OCI-LY1 (cell line): Measurements from ENCODE around the gene RNF151.

Source experiments
- H2AFZ ChIP-seq: fragments of 200-600 bp; sonication (generic), shearing (Covaris generic); 2 replicates; pipeline ENCODE4 v1.6.0; 2014; ENCODE audit warnings: antibody characterized with exemption, mild to moderate bottlenecking, low read length
- H3F3A ChIP-seq: fragments of 200-600 bp; sonication (generic), shearing (Covaris generic); 2 replicates; pipeline ENCODE4 v1.6.0; 2014; ENCODE audit warnings: mild to moderate bottlenecking, antibody characterized with exemption, low read length, moderate library complexity; ENCODE audit not compliant: insufficient read depth
- H3K27ac ChIP-seq: fragments of 200-600 bp; sonication (generic); 2 replicates; pipeline ENCODE4 v1.5.1; 2014; ENCODE audit warnings: low read length, mixed run types, mild to moderate bottlenecking, low read depth; ENCODE audit not compliant: poor library complexity, severe bottlenecking
- H3K27me3 ChIP-seq: fragments of 200-600 bp; sonication (generic); 2 replicates; pipeline ENCODE4 v1.6.0; 2014; ENCODE audit warnings: antibody characterized with exemption, mild to moderate bottlenecking, low read length, moderate library complexity; ENCODE audit not compliant: insufficient read depth
- H3K36me3 ChIP-seq: fragments of 200-600 bp; sonication (generic); 2 replicates; pipeline ENCODE4 v1.6.1; 2014; ENCODE audit warnings: mild to moderate bottlenecking, antibody characterized with exemption, low read length, moderate library complexity, mixed read lengths; ENCODE audit not compliant: insufficient read depth
- H3K4me1 ChIP-seq: fragments of 200-600 bp; sonication (generic); 2 replicates; pipeline ENCODE4 v1.5.1; 2014; ENCODE audit warnings: mild to moderate bottlenecking, low read length, moderate library complexity; ENCODE audit not compliant: insufficient read depth, severe bottlenecking
- H3K4me2 ChIP-seq: fragments of 200-600 bp; sonication (generic), shearing (Covaris generic); 2 replicates; pipeline ENCODE4 v1.6.1; 2014; ENCODE audit warnings: low read length
- H3K4me3 ChIP-seq: fragments of 200-600 bp; sonication (generic); 2 replicates; pipeline ENCODE4 v1.5.1; 2014; ENCODE audit warnings: low read length, low read depth, mild to moderate bottlenecking, mixed read lengths; ENCODE audit not compliant: poor library complexity, severe bottlenecking
- H3K79me2 ChIP-seq: fragments of 200-600 bp; shearing (Covaris generic); 2 replicates; pipeline ENCODE4 v1.6.1; 2016; ENCODE audit warnings: mixed run types, low read length, mixed read lengths; ENCODE audit not compliant: insufficient read depth
- H3K9ac ChIP-seq: fragments of 200-600 bp; sonication (generic), shearing (Covaris generic); 2 replicates; pipeline ENCODE4 v1.6.1; 2014; ENCODE audit warnings: mild to moderate bottlenecking, low read length, mixed read lengths
- H3K9me2 ChIP-seq: fragments of 200-600 bp; sonication (generic), shearing (Covaris generic); 2 replicates; pipeline ENCODE4 v1.6.1; 2014; ENCODE audit warnings: low read depth, mild to moderate bottlenecking, low read length, mixed read lengths
- H3K9me3 ChIP-seq: fragments of 200-600 bp; shearing (Covaris generic); 2 replicates; pipeline ENCODE4 v1.6.1; 2014; ENCODE audit warnings: low read length, mixed read lengths
- H4K20me1 ChIP-seq: fragments of 200-600 bp; sonication (generic), shearing (Covaris generic); 2 replicates; pipeline ENCODE4 v1.6.0; 2016; ENCODE audit warnings: mild to moderate bottlenecking, low read length; ENCODE audit not compliant: insufficient read depth
- EZH2 ChIP-seq: fragments of 200-600 bp; sonication (generic), shearing (Covaris generic); IDR thresholded peaks from 2 replicates; pipeline ENCODE4 v1.8.0; 2017; ENCODE audit warnings: borderline replicate concordance, mixed run types, mild to moderate bottlenecking, antibody characterized with exemption, low read length, moderate library complexity, mixed read lengths
- TF ChIP-seq, protein P1 (sequence below): fragments of 200-600 bp; sonication (generic), shearing (Covaris generic); IDR thresholded peaks from 2 replicates; pipeline ENCODE4 v1.5.1; 2017; ENCODE audit warnings: mild to moderate bottlenecking, antibody characterized with exemption, low read length, moderate library complexity, mixed read lengths

Gene RNF151

DNA sequence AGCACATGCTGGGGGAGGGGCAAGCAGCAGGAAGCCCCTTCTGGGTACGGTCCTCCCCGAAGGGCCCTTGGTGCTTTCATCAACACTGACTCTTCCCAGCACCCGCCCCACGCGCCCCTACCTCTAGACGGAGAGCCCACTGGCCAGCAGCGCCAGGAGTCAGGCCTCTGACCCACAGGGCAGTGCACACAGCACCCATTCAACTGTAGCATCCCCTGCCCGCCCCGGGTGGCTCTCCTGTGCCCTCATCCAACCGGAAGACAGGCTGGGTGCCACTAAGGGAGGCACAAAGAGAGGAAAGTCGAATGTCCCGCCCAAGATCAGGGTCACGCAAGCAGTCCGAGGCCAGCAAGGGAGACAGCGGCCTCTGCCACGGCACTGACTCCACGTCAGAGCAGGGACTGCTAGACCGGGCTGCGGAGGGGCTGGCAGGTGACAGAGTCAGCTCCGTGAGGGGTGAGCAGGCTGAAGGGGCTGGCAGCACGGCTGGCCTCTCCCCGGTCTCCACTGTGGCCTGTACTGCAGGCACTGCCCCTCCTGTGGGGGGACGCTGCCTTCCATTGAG is 33.5 kb upstream of the RNF151 start:
- Histone ChIP-seq H3K27ac (no peak overlapping the region), H3K4me2 (no peak overlapping the region), H3K9me3 (no peaks in the 10 kb centered on the region), H4K20me1 (no peaks in the 10 kb centered on the region), H3K4me1 (peaks cover 13% of the 10 kb centered on the region), H2AFZ (no peak overlapping the region), H3K9me2 (no peaks in the 10 kb centered on the region), H3K4me3 (no peak overlapping the region), H3K36me3 (peaks cover 7% of the 10 kb centered on the region), H3K9ac (no peak overlapping the region), H3F3A (no peaks in the 10 kb centered on the region), H3K79me2 (no peaks in the 10 kb centered on the region), H3K27me3 (0 out of 2 replicates have a peak, but pooled peaks cover 6% of the 10 kb centered on the region)
- TF ChIP-seq EZH2 = no peak
- TF ChIP-seq, protein P1, sequence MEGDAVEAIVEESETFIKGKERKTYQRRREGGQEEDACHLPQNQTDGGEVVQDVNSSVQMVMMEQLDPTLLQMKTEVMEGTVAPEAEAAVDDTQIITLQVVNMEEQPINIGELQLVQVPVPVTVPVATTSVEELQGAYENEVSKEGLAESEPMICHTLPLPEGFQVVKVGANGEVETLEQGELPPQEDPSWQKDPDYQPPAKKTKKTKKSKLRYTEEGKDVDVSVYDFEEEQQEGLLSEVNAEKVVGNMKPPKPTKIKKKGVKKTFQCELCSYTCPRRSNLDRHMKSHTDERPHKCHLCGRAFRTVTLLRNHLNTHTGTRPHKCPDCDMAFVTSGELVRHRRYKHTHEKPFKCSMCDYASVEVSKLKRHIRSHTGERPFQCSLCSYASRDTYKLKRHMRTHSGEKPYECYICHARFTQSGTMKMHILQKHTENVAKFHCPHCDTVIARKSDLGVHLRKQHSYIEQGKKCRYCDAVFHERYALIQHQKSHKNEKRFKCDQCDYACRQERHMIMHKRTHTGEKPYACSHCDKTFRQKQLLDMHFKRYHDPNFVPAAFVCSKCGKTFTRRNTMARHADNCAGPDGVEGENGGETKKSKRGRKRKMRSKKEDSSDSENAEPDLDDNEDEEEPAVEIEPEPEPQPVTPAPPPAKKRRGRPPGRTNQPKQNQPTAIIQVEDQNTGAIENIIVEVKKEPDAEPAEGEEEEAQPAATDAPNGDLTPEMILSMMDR = no peak

DNA sequence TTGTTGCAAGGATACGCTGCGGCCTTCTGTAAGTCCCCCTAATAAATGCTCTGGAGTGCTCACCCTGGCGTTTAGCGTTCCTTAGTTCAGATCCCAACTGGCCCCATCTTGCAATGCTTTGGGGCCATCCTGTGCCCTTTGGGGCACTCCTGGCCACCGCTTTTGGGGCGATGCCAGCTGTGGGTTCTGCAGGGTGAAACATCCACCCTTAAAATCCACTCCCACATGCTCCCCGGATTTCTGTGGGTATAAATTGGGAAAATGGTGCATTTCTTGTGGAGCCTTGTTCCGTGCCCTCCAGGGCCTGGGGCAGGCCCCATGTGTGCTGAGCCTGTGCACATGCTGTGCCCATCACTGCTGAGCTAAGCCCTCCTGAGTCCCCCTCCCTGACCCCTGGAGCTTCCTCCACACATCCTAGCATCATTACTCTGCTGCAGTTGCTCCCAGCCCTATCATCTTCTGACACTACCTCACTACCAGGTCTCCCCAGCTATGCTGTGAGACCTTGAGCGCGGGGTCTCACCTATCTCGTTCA is 29.6 kb upstream of the RNF151 start:
- Histone ChIP-seq H3F3A (no peaks in the 10 kb centered on the region), H3K36me3 (peaks cover 12% of the 10 kb centered on the region), H3K27me3 (0 out of 2 replicates have a peak, but pooled peaks cover 6% of the 10 kb centered on the region), H3K9me2 (no peaks in the 10 kb centered on the region), H3K9ac (no peak overlapping the region), H3K4me2 (no peak overlapping the region), H4K20me1 (no peaks in the 10 kb centered on the region), H2AFZ (no peak overlapping the region), H3K4me1 (peaks cover 6% of the 10 kb centered on the region), H3K4me3 (no peak overlapping the region), H3K79me2 (no peaks in the 10 kb centered on the region), H3K9me3 (no peaks in the 10 kb centered on the region), H3K27ac (no peak overlapping the region)
- TF ChIP-seq, protein P1 = no peak
- no peak for TF ChIP-seq EZH2

DNA sequence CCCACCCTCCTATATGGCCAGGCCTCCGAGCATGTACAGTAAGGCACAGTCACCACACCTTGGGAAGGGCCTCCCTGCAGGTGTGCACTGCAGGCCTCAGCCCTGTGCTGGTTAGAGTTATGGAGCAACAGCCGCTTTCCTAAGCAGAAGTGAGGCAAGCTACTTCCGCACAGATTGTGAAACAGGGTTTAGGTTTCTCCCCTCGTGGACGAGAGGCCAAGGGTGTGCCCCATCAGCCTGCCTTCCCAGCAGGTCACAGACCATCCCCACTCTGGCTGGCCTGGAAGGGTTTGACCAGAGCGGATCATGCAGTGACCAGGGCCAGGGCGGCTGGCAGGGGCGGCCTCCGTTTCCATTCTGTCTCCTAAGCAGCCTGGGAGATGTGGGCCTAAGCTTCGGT is 28.3 kb upstream of the RNF151 start:
- Histone ChIP-seq H4K20me1 (no peaks in the 10 kb centered on the region), H3K27ac (no peak overlapping the region), H3F3A (no peaks in the 10 kb centered on the region), H3K9me3 (no peaks in the 10 kb centered on the region), H3K27me3 (0 out of 2 replicates have a peak, but pooled peaks cover 5% of the 10 kb centered on the region), H3K4me2 (no peak overlapping the region), H3K9ac (no peak overlapping the region), H3K79me2 (no peaks in the 10 kb centered on the region), H3K9me2 (no peaks in the 10 kb centered on the region), H3K4me3 (no peak overlapping the region), H2AFZ (no peak overlapping the region), H3K4me1 (peaks cover 14% of the 10 kb centered on the region), H3K36me3 (peaks cover 12% of the 10 kb centered on the region)
- TF ChIP-seq, protein P1 = no peak
- TF ChIP-seq EZH2 = no peak
